HG03460 (cell line): ENCODE measurements around the gene SENP3.
A peak's percentile ranks its signal among the peaks of the same experiment; 100 is the strongest.

ENCODE experiments used
- ATAC-seq: cut with Tn5 transposase; IDR thresholded peaks from one replicate; pipeline ENCODE4 v1.9.1; 2021; ENCODE audit not compliant: unreplicated experiment

SENP3 gene

GRCh38 chr17:7555320-7555948 lies 6.3 kb upstream of the SENP3 start:
- no peak for ATAC-seq

GRCh38 chr17:7556627-7557026 lies 5.1 kb upstream of the SENP3 start:
- ATAC-seq, result no peak

- ATAC-seq, result no peak
Measured at GRCh38 chr17:7557147-7557764, 4.5 kb upstream of the SENP3 start.

GRCh38 chr17:7557775-7558543 lies 3.8 kb upstream of the SENP3 start:
- peak; percentile 33 for ATAC-seq

- no peak for ATAC-seq
Measured at GRCh38 chr17:7558544-7559319, 3.0 kb upstream of the SENP3 start, which contains the start of gene TNFSF13. Gene TNFSF13, plus strand, starts transcription at chr17:7558750. Its CDS starts 290 bp downstream, at chr17:7559040.

- no peak for ATAC-seq
Measured at GRCh38 chr17:7559320-7560171, 2.2 kb upstream of the SENP3 start.

GRCh38 chr17:7560172-7561027 lies 1.3 kb upstream of the SENP3 start:
- no peak for ATAC-seq

GRCh38 chr17:7561028-7561575 lies 617 bp upstream of the SENP3 start:
- peak; percentile 41 for ATAC-seq

GRCh38 chr17:7562208-7562605 lies 488 bp downstream of the SENP3 start:
- ATAC-seq, result no peak

GRCh38 chr17:7563115-7563869 lies 1.6 kb downstream of the SENP3 start:
- no peak for ATAC-seq

GRCh38 chr17:7569571-7569970 lies 7.9 kb downstream of the SENP3 start:
- ATAC-seq, result no peak

GRCh38 chr17:7570351-7570750 lies 8.6 kb downstream of the SENP3 start:
- ATAC-seq, result no peak

GRCh38 chr17:7572338-7572587 lies 10.5 kb downstream of the SENP3 start:
- ATAC-seq, result no peak

GRCh38 chr17:7572588-7573323 lies 11.0 kb downstream of the SENP3 start:
- peak; percentile 85 for ATAC-seq

GRCh38 chr17:7573324-7574080 lies 11.8 kb downstream of the SENP3 start:
- no peak for ATAC-seq

GRCh38 chr17:7574176-7574953 lies 12.6 kb downstream of the SENP3 start:
- ATAC-seq, result no peak

- ATAC-seq, result no peak
Measured at GRCh38 chr17:7575481-7575883, 13.8 kb downstream of the SENP3 start.
